CD4-positive, alpha-beta T cell treated with Interleukin-17A for 1 hour (primary cell): ENCODE results near the gene DLL4.
"Not testable (repeated sequence)": the region's sequence is repeated elsewhere in the genome, so short reads cannot be mapped to it uniquely, and the experiment has no call there.

Experiments used
- DNase-seq: peaks from one replicate; pipeline ENCODE4 v3.0.0-alpha.2; 2020

The DLL4 gene

GRCh38 chr15:40960925-40961324, 31.8 kb downstream of the DLL4 start:
- DNase-seq: no peak

GRCh38 chr15:40961740-40962139, 32.6 kb downstream of the DLL4 start:
- not testable (repeated sequence) for DNase-seq

- not testable (repeated sequence) for DNase-seq
These were observed 33.2 kb downstream of the DLL4 start for GRCh38 chr15:40962317-40962716.

GRCh38 chr15:40963201-40963600, 34.1 kb downstream of the DLL4 start:
- DNase-seq: no peak

GRCh38 chr15:40964006-40964405, 34.9 kb downstream of the DLL4 start:
- DNase-seq: no peak

GRCh38 chr15:40964634-40965033, 35.5 kb downstream of the DLL4 start:
- no peak for DNase-seq

- DNase-seq: no peak
These were observed 39.3 kb downstream of the DLL4 start for GRCh38 chr15:40968290-40969085.

- DNase-seq: no peak
These were observed 40.2 kb downstream of the DLL4 start for GRCh38 chr15:40969363-40969762.

GRCh38 chr15:40974879-40975278, 45.7 kb downstream of the DLL4 start:
- no peak for DNase-seq

- no peak for DNase-seq
These were observed 47.7 kb downstream of the DLL4 start for GRCh38 chr15:40976819-40977218.

GRCh38 chr15:40978141-40978540, 49.0 kb downstream of the DLL4 start:
- DNase-seq: no peak

- no peak for DNase-seq
These were observed 49.4 kb downstream of the DLL4 start for GRCh38 chr15:40978562-40978961.

- DNase-seq: no peak
These were observed 52.0 kb downstream of the DLL4 start for GRCh38 chr15:40981186-40981585.

- no peak for DNase-seq
These were observed 53.7 kb downstream of the DLL4 start for GRCh38 chr15:40982855-40983254.

- no peak for DNase-seq
These were observed 55.3 kb downstream of the DLL4 start for GRCh38 chr15:40984406-40984805.

GRCh38 chr15:40984964-40985363, 55.8 kb downstream of the DLL4 start:
- no peak for DNase-seq

- no peak for DNase-seq
These were observed 56.6 kb downstream of the DLL4 start for GRCh38 chr15:40985541-40986330.

- no peak for DNase-seq
These were observed 57.7 kb downstream of the DLL4 start for GRCh38 chr15:40986820-40987219.

GRCh38 chr15:40988156-40988555, 59.0 kb downstream of the DLL4 start:
- DNase-seq: no peak
